Stomach (tissue), 9 donors: ENCODE data around the gene RPL6. TPM values are rescaled to one million over a fixed set of nuclear protein-coding genes. Genes with fewer than 3 reads are reported as not detected.
A peak's percentile ranks its signal among the peaks of the same experiment; 100 is the strongest.

Source experiments
- DNase-seq, 2 donors: peaks; one replicate each; pipeline versions ENCODE4 v3.0.0 to v3.0.0-alpha.2; 2013 to 2019
- H3K27ac ChIP-seq, 5 donors: fragments of 200-600 bp in 4 of 5; sonication (generic) in 4 of 5; one replicate each; pipeline ENCODE4 v1.5.1; 2013 to 2019; ENCODE audit warnings: mild to moderate bottlenecking in 1 of 5, moderate library complexity in 1 of 5
- H3K27me3 ChIP-seq, 3 donors: fragments of 200-600 bp; sonication (generic); one replicate each; pipeline ENCODE4 v1.5.1; 2017 to 2019; ENCODE audit warnings: mixed run types in 1 of 3
- H3K36me3 ChIP-seq, 4 donors: fragments of 200-600 bp; sonication (generic); 1 replicate in 3 of 4; 2 replicates in 1 of 4; pipeline ENCODE4 v1.5.1; 2016 to 2019
- H3K4me1 ChIP-seq, 4 donors: fragments of 200-600 bp; sonication (generic); one replicate each; pipeline ENCODE4 v1.5.1; 2016 to 2019
- H3K4me3 ChIP-seq, 4 donors: fragments of 200-600 bp; sonication (generic) in 3 of 4; one replicate each; pipeline ENCODE4 v1.5.1; 2016 to 2019; ENCODE audit warnings: mild to moderate bottlenecking in 1 of 4
- H3K9me3 ChIP-seq, 4 donors: fragments of 200-600 bp; sonication (generic); one replicate each; pipeline ENCODE4 v1.5.1; 2016 to 2019
- CTCF ChIP-seq, 7 experiments: fragments of 450-650 bp in 4 of 7; fragments of 200-600 bp in 3 of 7; sonication (generic) in 3 of 7; IDR thresholded peaks; one replicate each; pipeline ENCODE4 v1.5.1; 2016 to 2019; ENCODE audit warnings: antibody characterized with exemption in 7 of 7, control low read depth in 2 of 7, mild to moderate bottlenecking in 1 of 7
- EP300 ChIP-seq: sonication (generic); formaldehyde crosslinking; IDR thresholded peaks from one replicate; pipeline ENCODE4 v1.6.1; 2017; ENCODE audit warnings: antibody characterized with exemption
- POLR2A ChIP-seq, 4 donors: fragments of 450-650 bp; IDR thresholded peaks; one replicate each; pipeline ENCODE4 v1.6.1; 2016; ENCODE audit warnings: antibody characterized with exemption in 4 of 4, control low read depth in 2 of 4, mild to moderate bottlenecking in 1 of 4, moderate library complexity in 1 of 4
- POLR2AphosphoS5 ChIP-seq, 3 donors: sonication (generic); formaldehyde crosslinking; IDR thresholded peaks; one replicate each; pipeline ENCODE4 v1.6.1; 2016; ENCODE audit warnings: antibody characterized with exemption in 3 of 3
- WGBS, 5 donors: extraction: QIAGEN DNeasy Blood & Tissue Kit in 3 of 5; methylation state at CpG; one replicate each; pipeline versions ENCODE4 v1.1.5 to v1.1.7; 2013 to 2018; 5-methylcytosine and 5-hydroxymethylcytosine counted together
- intact Hi-C: fragments of 100-400 bp; cut with DNase I; formaldehyde crosslinking; loops from one replicate; pipeline ENCODE4 v1.15.1; 2023; ENCODE audit warnings: low total_unique reads
- polyA plus RNA-seq, 3 donors: library from polyadenylated mRNA; stranded (reverse); fragments of 200-250 nt; gene quantifications; one replicate each; pipeline ENCODE4 v1.2.3, GENCODE V29; 2013
- total RNA-seq, 5 donors: library from RNA; depleted of rRNA; stranded (reverse); fragments of >200 nt; gene quantifications; one replicate each; pipeline versions ENCODE4 v1.1.0 to v1.2.3, GENCODE V29; 2014 to 2016
- donor health status: healthy with polysubstance abuse.
- donor health status: Bipolar disorder and iron deficiency.
- donor health status: healthy.

The RPL6 gene
- total and polyA plus RNA-seq, 8 donors = 479 to 3,271 (median 1,070) TPM

- Histone ChIP-seq H3K27ac (no peak overlapping the region), H3K4me1 (peaks cover 6 to 40% (median 24%) of the 10 kb centered on the region in 4 donors), H3K36me3 (peaks cover 0 to 14% (median 4%) of the 10 kb centered on the region in 4 donors), H3K4me3 (no peak overlapping the region), H3K27me3 (no peaks in the 10 kb centered on the region), H3K9me3 (no peaks in the 10 kb centered on the region)
- intact Hi-C loops = no loop called here
- 94 to 96% (median 95%) methylated on average over 7 of the region's 7 CpGs for WGBS, 5 donors
- TF ChIP-seq EP300 (no peak), POLR2A (IDR thresholded peaks at IDR 0.05) (no peak), CTCF (IDR thresholded peaks at IDR 0.05) (no peak), POLR2AphosphoS5 (IDR thresholded peaks at IDR 0.05) (no peak)
- DNase-seq = no peak
These were observed 16.4 kb upstream of the RPL6 start for GRCh38 chr12:112425582-112426382.

GRCh38 chr12:112424126-112424525 lies 14.7 kb upstream of the RPL6 start:
- DNase-seq = no peak
- TF ChIP-seq CTCF (IDR thresholded peaks at IDR 0.05) = no peak
- no peak for TF ChIP-seq POLR2A (IDR thresholded peaks at IDR 0.05)
- no peak for TF ChIP-seq POLR2AphosphoS5 (IDR thresholded peaks at IDR 0.05)
- no peak for TF ChIP-seq EP300
- peaks cover 15 to 53% (median 39%) of the 10 kb centered on the region in 4 donors for H3K4me1 ChIP-seq
- WGBS, 5 donors = 92 to 96% (median 93%) methylated on average over 3 of the region's 3 CpGs
- H3K27ac ChIP-seq = no peak overlapping the region
- H3K4me3 ChIP-seq = no peak overlapping the region
- no peaks in the 10 kb centered on the region for H3K9me3 ChIP-seq
- peaks cover 0 to 9% (median 2%) of the 10 kb centered on the region in 4 donors for H3K36me3 ChIP-seq
- H3K27me3 ChIP-seq = no peaks in the 10 kb centered on the region
- intact Hi-C loops = no loop called here

DNA sequence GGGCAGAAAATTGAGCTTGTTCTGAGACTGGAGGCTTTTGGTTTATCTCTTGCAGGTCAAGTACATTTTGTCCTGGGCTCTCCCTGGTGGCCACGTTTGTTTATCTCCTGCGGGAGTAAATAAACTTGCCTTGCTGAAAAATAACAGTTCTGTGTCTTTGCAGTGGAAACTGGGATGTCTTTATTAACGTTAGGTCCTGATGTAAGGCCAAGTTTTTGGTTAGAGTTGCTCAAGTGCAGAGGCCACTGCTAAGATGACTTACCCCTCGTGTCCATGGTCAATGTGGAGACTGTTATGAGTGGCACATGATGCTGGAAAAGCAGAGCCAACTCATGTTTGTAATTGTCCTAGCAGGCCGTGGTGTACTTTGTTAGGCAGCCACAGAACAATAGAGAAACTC lies 13.1 kb upstream of the RPL6 start:
- Histone ChIP-seq H3K36me3 (peaks cover 0 to 3% (median 0%) of the 10 kb centered on the region in 4 donors), H3K4me3 (no peak overlapping the region), H3K27ac (peak overlapping the region in 3 of 5 donors; percentile 9 to 56 (median 29)), H3K4me1 (peaks cover 15 to 62% (median 47%) of the 10 kb centered on the region in 4 donors), H3K9me3 (no peaks in the 10 kb centered on the region), H3K27me3 (no peaks in the 10 kb centered on the region)
- WGBS, 5 donors = 32 to 49% (median 45%) methylated on average over 5 of the region's 5 CpGs
- DNase-seq = no peak
- intact Hi-C loops = no loop called here
- TF ChIP-seq CTCF (IDR thresholded peaks at IDR 0.05) (no peak), POLR2A (IDR thresholded peaks at IDR 0.05) (no peak), POLR2AphosphoS5 (IDR thresholded peaks at IDR 0.05) (peak in 1 of 3 donors; percentile 6), EP300 (no peak)

- DNase-seq = no peak
- Histone ChIP-seq H3K4me3 (no peak overlapping the region), H3K36me3 (peaks cover 0 to 3% (median 0%) of the 10 kb centered on the region in 4 donors), H3K4me1 (peaks cover 15 to 63% (median 48%) of the 10 kb centered on the region in 4 donors), H3K27ac (peak overlapping the region in 2 of 5 donors; percentile 9 to 56), H3K9me3 (no peaks in the 10 kb centered on the region), H3K27me3 (no peaks in the 10 kb centered on the region)
- 80 to 100% (median 96%) methylated on average over 1 of the region's 1 CpG for WGBS, 5 donors
- TF ChIP-seq EP300 = no peak
- no peak for TF ChIP-seq POLR2AphosphoS5 (IDR thresholded peaks at IDR 0.05)
- TF ChIP-seq CTCF (IDR thresholded peaks at IDR 0.05) = no peak
- TF ChIP-seq POLR2A (IDR thresholded peaks at IDR 0.05) = no peak
- intact Hi-C loops = no loop called here
These were observed 12.0 kb upstream of the RPL6 start for GRCh38 chr12:112421363-112421762.
